ENCODE data around the gene ITGAD. TPM values are rescaled to one million over a fixed set of nuclear protein-coding genes. Genes with fewer than 3 reads are reported as not detected.
A peak's percentile ranks its signal among the peaks of the same experiment; 100 is the strongest.

The ITGAD gene
- total and polyA plus RNA-seq, 2 experiments from 2014 or later: not detected

GRCh38 chr16:31356566-31357323, 36.4 kb upstream of the ITGAD start:
- Histone ChIP-seq H3K4me1 (ENCODE audit: insufficient read depth) (no peaks in the 10 kb centered on the region), H3F3A (replicated peaks; ENCODE audit: low read depth) (no peaks in the 10 kb centered on the region), H3K9me2 (ENCODE audit: insufficient read depth) (no peaks in the 10 kb centered on the region), H3K79me2 (replicated peaks; ENCODE audit: insufficient read depth) (no peaks in the 10 kb centered on the region), H3K27ac (ENCODE audit: low read depth) (no peak overlapping the region), H2AFZ (peak overlapping the region; percentile 14; the same call in 1 of the 2 replicates), H3K4me2 (no peak overlapping the region), H4K20me1 (replicated peaks; ENCODE audit: insufficient read depth) (no peaks in the 10 kb centered on the region), H3K4me3 (no peak overlapping the region), H3K27me3 (ENCODE audit: insufficient read depth) (no peaks in the 10 kb centered on the region), H3K36me3 (ENCODE audit: insufficient read depth) (no peaks in the 10 kb centered on the region)
- Mint-ChIP-seq H3K36me3 (ENCODE audit: low read depth) (no peaks in the 10 kb centered on the region; the same call in 2 of the 3 replicates), H3K27me3 (ENCODE audit: insufficient read depth, low read depth, poor library complexity) (peaks cover 8% of the 10 kb centered on the region), H3K4me3 (no peak overlapping the region), H3K9me3 (peaks cover 2% of the 10 kb centered on the region; the same call in 1 of the 3 replicates), H3K27ac (peak overlapping the region; percentile 85; the same call in 1 of the 2 replicates), H3K4me1 (peaks cover 2% of the 10 kb centered on the region; the same call in 2 of the 3 replicates)
- ATAC-seq (peak; percentile 79), DNase-seq (ENCODE audit: low spot score) (peak; percentile 50)
- TF ChIP-seq JUNB (IDR thresholded peaks at IDR 0.05; ENCODE audit: unreplicated experiment) (no peak), CTCF (conservative IDR thresholded peaks at IDR 0.05; ENCODE audit: low read depth in 2 of 2) (peak; percentile 36 to 42)

GRCh38 chr16:31357324-31358109, 35.6 kb upstream of the ITGAD start:
- H3K79me2 ChIP-seq (replicated peaks; ENCODE audit: insufficient read depth): no peaks in the 10 kb centered on the region
- no peaks in the 10 kb centered on the region for H3K9me2 ChIP-seq (ENCODE audit: insufficient read depth)
- peaks cover 2% of the 10 kb centered on the region; the same call in 1 of the 3 replicates for H3K9me3 Mint-ChIP-seq
- H3K4me1 Mint-ChIP-seq: peaks cover 2% of the 10 kb centered on the region; the same call in 2 of the 3 replicates
- H3K27me3 ChIP-seq (ENCODE audit: insufficient read depth): no peaks in the 10 kb centered on the region
- no peaks in the 10 kb centered on the region for H3F3A ChIP-seq (replicated peaks; ENCODE audit: low read depth)
- peaks cover 11% of the 10 kb centered on the region for H3K27me3 Mint-ChIP-seq (ENCODE audit: insufficient read depth, low read depth, poor library complexity)
- ATAC-seq: no peak
- no peak overlapping the region for H3K27ac Mint-ChIP-seq
- H3K4me1 ChIP-seq (ENCODE audit: insufficient read depth): no peaks in the 10 kb centered on the region
- DNase-seq (ENCODE audit: low spot score): no peak
- no peaks in the 10 kb centered on the region for H3K36me3 ChIP-seq (ENCODE audit: insufficient read depth)
- H4K20me1 ChIP-seq (replicated peaks; ENCODE audit: insufficient read depth): no peaks in the 10 kb centered on the region
- H3K36me3 Mint-ChIP-seq (ENCODE audit: low read depth): no peaks in the 10 kb centered on the region; the same call in 2 of the 3 replicates
- no peak overlapping the region for H3K27ac ChIP-seq (ENCODE audit: low read depth)
- no peak overlapping the region for H3K4me2 ChIP-seq
- H2AFZ ChIP-seq: no peak overlapping the region
- H3K4me3 ChIP-seq: no peak overlapping the region
- no peak overlapping the region for H3K4me3 Mint-ChIP-seq
- no peak for TF ChIP-seq STAT1 (IDR thresholded peaks at IDR 0.05; ENCODE audit: unreplicated experiment)
- TF ChIP-seq CREB1 (CRISPR knock-in tag; IDR thresholded peaks at IDR 0.05; ENCODE audit: low read depth): no peak
- TF ChIP-seq ZNF462 (CRISPR knock-in tag; IDR thresholded peaks at IDR 0.05): no peak
- no peak for TF ChIP-seq POLR2AphosphoS5 (IDR thresholded peaks at IDR 0.05; ENCODE audit: low read depth)
- TF ChIP-seq CTCF (conservative IDR thresholded peaks at IDR 0.05; ENCODE audit: low read depth in 2 of 2): no peak
- no peak for TF ChIP-seq ETS1 (IDR thresholded peaks at IDR 0.05)

Measured in GM23338 (cell line).